ENCODE measurements around the gene CDR2.

CDR2 gene

GRCh38 chr16:22328081-22328725 is 46.2 kb downstream of the CDR2 start:
- Mint-ChIP-seq H3K4me3 (no peak overlapping the region), H3K27me3 (no peaks in the 10 kb centered on the region), H3K4me1 (no peaks in the 10 kb centered on the region), H3K9me3 (no peaks in the 10 kb centered on the region), H3K27ac (no peak overlapping the region), H3K36me3 (ENCODE audit: low read depth) (peaks cover 62% of the 10 kb centered on the region)
- no peak for DNase-seq
- no peak for ATAC-seq

- Mint-ChIP-seq H3K4me3 (no peak overlapping the region), H3K27ac (no peak overlapping the region), H3K9me3 (no peaks in the 10 kb centered on the region), H3K27me3 (no peaks in the 10 kb centered on the region), H3K4me1 (no peaks in the 10 kb centered on the region), H3K36me3 (ENCODE audit: low read depth) (peaks cover 59% of the 10 kb centered on the region)
- ATAC-seq (no peak), DNase-seq (no peak)
Measured at GRCh38 chr16:22327446-22327775, 47.0 kb downstream of the CDR2 start.

GRCh38 chr16:22326771-22327445 is 47.5 kb downstream of the CDR2 start:
- DNase-seq (no peak), ATAC-seq (no peak)
- Mint-ChIP-seq H3K4me3 (no peak overlapping the region), H3K36me3 (ENCODE audit: low read depth) (peaks cover 54% of the 10 kb centered on the region), H3K27ac (no peak overlapping the region), H3K9me3 (no peaks in the 10 kb centered on the region), H3K4me1 (no peaks in the 10 kb centered on the region), H3K27me3 (no peaks in the 10 kb centered on the region)

GRCh38 chr16:22326369-22326652 is 48.1 kb downstream of the CDR2 start:
- ATAC-seq (no peak), DNase-seq (no peak)
- H3K36me3 Mint-ChIP-seq (ENCODE audit: low read depth), result peaks cover 49% of the 10 kb centered on the region
- H3K27ac Mint-ChIP-seq, result peak overlapping the region; percentile 42
- no peaks in the 10 kb centered on the region for H3K27me3 Mint-ChIP-seq
- H3K4me3 Mint-ChIP-seq, result no peak overlapping the region
- H3K4me1 Mint-ChIP-seq, result peaks cover under 1% of the 10 kb centered on the region
- H3K9me3 Mint-ChIP-seq, result no peaks in the 10 kb centered on the region

- peaks cover 52% of the 10 kb centered on the region for H3K36me3 Mint-ChIP-seq (ENCODE audit: low read depth)
- ATAC-seq (no peak), DNase-seq (no peak)
- H3K27ac Mint-ChIP-seq, result no peak overlapping the region
- H3K4me3 Mint-ChIP-seq, result no peak overlapping the region
- H3K4me1 Mint-ChIP-seq, result peaks cover 6% of the 10 kb centered on the region
- H3K27me3 Mint-ChIP-seq, result no peaks in the 10 kb centered on the region
- no peaks in the 10 kb centered on the region for H3K9me3 Mint-ChIP-seq
Measured at GRCh38 chr16:22325598-22326368, 48.6 kb downstream of the CDR2 start.

- DNase-seq, result no peak
- Mint-ChIP-seq H3K9me3 (no peaks in the 10 kb centered on the region), H3K27ac (no peak overlapping the region), H3K27me3 (no peaks in the 10 kb centered on the region), H3K36me3 (ENCODE audit: low read depth) (peaks cover 49% of the 10 kb centered on the region), H3K4me1 (peaks cover 9% of the 10 kb centered on the region), H3K4me3 (no peak overlapping the region)
- no peak for ATAC-seq
Measured at GRCh38 chr16:22324787-22325597, 49.4 kb downstream of the CDR2 start.

GRCh38 chr16:22323959-22324786 is 50.2 kb downstream of the CDR2 start:
- Mint-ChIP-seq H3K27ac (no peak overlapping the region), H3K27me3 (no peaks in the 10 kb centered on the region), H3K36me3 (ENCODE audit: low read depth) (peaks cover 46% of the 10 kb centered on the region), H3K4me3 (no peak overlapping the region), H3K9me3 (no peaks in the 10 kb centered on the region), H3K4me1 (peaks cover 9% of the 10 kb centered on the region)
- DNase-seq (no peak), ATAC-seq (no peak)

- Mint-ChIP-seq H3K4me1 (peaks cover 9% of the 10 kb centered on the region), H3K9me3 (no peaks in the 10 kb centered on the region), H3K4me3 (no peak overlapping the region), H3K27me3 (no peaks in the 10 kb centered on the region), H3K27ac (no peak overlapping the region), H3K36me3 (ENCODE audit: low read depth) (peaks cover 43% of the 10 kb centered on the region)
- ATAC-seq, result no peak
- no peak for DNase-seq
Measured at GRCh38 chr16:22323173-22323958, 51.1 kb downstream of the CDR2 start.

- Mint-ChIP-seq H3K4me1 (peaks cover 9% of the 10 kb centered on the region), H3K27ac (no peak overlapping the region), H3K4me3 (no peak overlapping the region), H3K36me3 (ENCODE audit: low read depth) (peaks cover 44% of the 10 kb centered on the region), H3K27me3 (no peaks in the 10 kb centered on the region), H3K9me3 (no peaks in the 10 kb centered on the region)
- ATAC-seq, result no peak
- DNase-seq, result no peak
Measured at GRCh38 chr16:22322741-22323140, 51.7 kb downstream of the CDR2 start.

- ATAC-seq (no peak), DNase-seq (no peak)
- Mint-ChIP-seq H3K9me3 (no peaks in the 10 kb centered on the region), H3K36me3 (ENCODE audit: low read depth) (peaks cover 45% of the 10 kb centered on the region), H3K27me3 (no peaks in the 10 kb centered on the region), H3K4me3 (no peak overlapping the region), H3K27ac (no peak overlapping the region), H3K4me1 (peaks cover 9% of the 10 kb centered on the region)
Measured at GRCh38 chr16:22322021-22322471, 52.4 kb downstream of the CDR2 start.

GRCh38 chr16:22321340-22322001 is 52.9 kb downstream of the CDR2 start:
- peak; percentile 67 for DNase-seq
- peaks cover 9% of the 10 kb centered on the region for H3K4me1 Mint-ChIP-seq
- peaks cover 41% of the 10 kb centered on the region for H3K36me3 Mint-ChIP-seq (ENCODE audit: low read depth)
- H3K27ac Mint-ChIP-seq, result peak overlapping the region; percentile 68
- no peak overlapping the region for H3K4me3 Mint-ChIP-seq
- no peaks in the 10 kb centered on the region for H3K27me3 Mint-ChIP-seq
- ATAC-seq, result peak; percentile 59
- no peaks in the 10 kb centered on the region for H3K9me3 Mint-ChIP-seq

GRCh38 chr16:22320572-22321339 is 53.7 kb downstream of the CDR2 start:
- Mint-ChIP-seq H3K4me3 (no peak overlapping the region), H3K36me3 (ENCODE audit: low read depth) (peaks cover 43% of the 10 kb centered on the region), H3K9me3 (no peaks in the 10 kb centered on the region), H3K4me1 (peaks cover 9% of the 10 kb centered on the region), H3K27ac (peak overlapping the region; percentile 68), H3K27me3 (no peaks in the 10 kb centered on the region)
- ATAC-seq (no peak), DNase-seq (no peak)
